Neural progenitor cell (in vitro differentiated cells): ENCODE results near the gene IFT74. TPM values are rescaled to one million over a fixed set of nuclear protein-coding genes. Genes with fewer than 3 reads are reported as not detected.

Experiments
- DNase-seq: peaks from one replicate; pipeline ENCODE4 v3.0.0-alpha.2; 2016; ENCODE audit warnings: low spot score
- H2AFZ ChIP-seq: fragments of 200-600 bp; sonication (generic); replicated peaks from 2 replicates; pipeline ENCODE4 v1.6.1; 2016; ENCODE audit warnings: antibody characterized with exemption
- H3F3A ChIP-seq: fragments of 200-600 bp; sonication (generic); 2 replicates; pipeline ENCODE4 v1.6.1; 2016; ENCODE audit warnings: antibody characterized with exemption, low read depth
- H3K27ac ChIP-seq: fragments of 200-600 bp; sonication (generic); 2 replicates; pipeline ENCODE4 v1.5.1; 2016; ENCODE audit warnings: mild to moderate bottlenecking
- H3K27me3 ChIP-seq: fragments of 200-600 bp; sonication (generic); 2 replicates; pipeline ENCODE4 v1.6.1; 2016; ENCODE audit warnings: mild to moderate bottlenecking, moderate library complexity
- H3K36me3 ChIP-seq: fragments of 200-600 bp; sonication (generic); 2 replicates; pipeline ENCODE4 v1.5.1; 2016
- H3K4me1 ChIP-seq: fragments of 200-600 bp; sonication (generic); 2 replicates; pipeline ENCODE4 v1.6.1; 2016; ENCODE audit warnings: mixed run types
- H3K4me2 ChIP-seq: fragments of 200-600 bp; sonication (generic); 2 replicates; pipeline ENCODE4 v1.6.1; 2016
- H3K4me3 ChIP-seq: fragments of 200-600 bp; sonication (generic); 2 replicates; pipeline ENCODE4 v1.5.1; 2016
- H3K79me2 ChIP-seq: fragments of 200-600 bp; sonication (generic); 2 replicates; pipeline ENCODE4 v1.6.1; 2016; ENCODE audit warnings: low read depth
- H3K9ac ChIP-seq: fragments of 200-600 bp; sonication (generic); 2 replicates; pipeline ENCODE4 v1.6.1; 2016
- H3K9me3 ChIP-seq: fragments of 200-600 bp; sonication (generic); 2 replicates; pipeline ENCODE4 v1.5.1; 2016; ENCODE audit warnings: low read depth
- H4K20me1 ChIP-seq: fragments of 200-600 bp; sonication (generic); 2 replicates; pipeline ENCODE4 v1.6.1; 2016; ENCODE audit warnings: low read depth
- H3K27ac Mint-ChIP-seq: 3 replicates; pipeline ENCODE4 v1.8.0; 2021; ENCODE audit warnings: mixed read lengths
- H3K27me3 Mint-ChIP-seq: 2 replicates; pipeline ENCODE4 v1.8.0; 2022; ENCODE audit warnings: low read depth, mild to moderate bottlenecking, inconsistent platforms, moderate library complexity, mixed read lengths; ENCODE audit not compliant: insufficient read depth
- H3K36me3 Mint-ChIP-seq: 3 replicates; pipeline ENCODE4 v1.8.0; 2021; ENCODE audit warnings: mixed read lengths
- H3K4me1 Mint-ChIP-seq: 3 replicates; pipeline ENCODE4 v1.8.0; 2021; ENCODE audit warnings: mixed read lengths
- H3K4me3 Mint-ChIP-seq: 3 replicates; pipeline ENCODE4 v1.8.0; 2021; ENCODE audit warnings: mild to moderate bottlenecking, moderate library complexity, mixed read lengths
- H3K9me3 Mint-ChIP-seq: 3 replicates; pipeline ENCODE4 v1.8.0; 2020; ENCODE audit warnings: mixed read lengths
- CTCF ChIP-seq: fragments of 200-600 bp; sonication (generic); IDR thresholded peaks from 2 replicates; pipeline ENCODE4 v1.5.1; 2017; ENCODE audit warnings: antibody characterized with exemption, mild to moderate bottlenecking
- EZH2 ChIP-seq: fragments of 200-600 bp; sonication (generic); IDR thresholded peaks from 2 replicates; pipeline ENCODE4 v1.6.1; 2017; ENCODE audit warnings: antibody characterized with exemption, mild to moderate bottlenecking, moderate library complexity
- EZH2phosphoT487 ChIP-seq: fragments of 200-600 bp; sonication (generic); IDR thresholded peaks from 2 replicates; pipeline ENCODE4 v1.6.1; 2017; ENCODE audit warnings: antibody characterized with exemption
- total RNA-seq: library from RNA; depleted of rRNA; stranded (reverse); fragments of >200 nt; gene quantifications from 2 replicates; pipeline ENCODE4 v1.2.3, GENCODE V29; 2015; ENCODE audit warnings: low replicate concordance

Gene IFT74
- total RNA-seq, 1 donor from 2014 or later = 81.2 TPM

- no peak overlapping the region for H3K27ac ChIP-seq
- peak overlapping the region; percentile 59 for H3K4me2 ChIP-seq
- H3K9me3 ChIP-seq = no peaks in the 10 kb centered on the region
- H3K79me2 ChIP-seq = peaks cover 4% of the 10 kb centered on the region
- H3K27me3 ChIP-seq = no peaks in the 10 kb centered on the region
- H3K4me1 ChIP-seq = peaks cover 13% of the 10 kb centered on the region
- no peaks in the 10 kb centered on the region for H4K20me1 ChIP-seq
- TF ChIP-seq EZH2 = no peak
- TF ChIP-seq EZH2phosphoT487 = no peak
- TF ChIP-seq CTCF = no peak
- H3K27me3 Mint-ChIP-seq = no peaks in the 10 kb centered on the region
- H3K4me3 Mint-ChIP-seq = no peak overlapping the region
- no peaks in the 10 kb centered on the region for H3K36me3 ChIP-seq
- H3K9ac ChIP-seq = no peak overlapping the region
- H3F3A ChIP-seq = no peaks in the 10 kb centered on the region
- no peaks in the 10 kb centered on the region for H3K36me3 Mint-ChIP-seq
- H3K4me1 Mint-ChIP-seq = peaks cover 6% of the 10 kb centered on the region
- H2AFZ ChIP-seq = peak overlapping the region; percentile 97
- H3K4me3 ChIP-seq = peak overlapping the region; percentile 36
- no peak overlapping the region for H3K27ac Mint-ChIP-seq
- H3K9me3 Mint-ChIP-seq = no peaks in the 10 kb centered on the region
- DNase-seq = no peak
Observed at GRCh38 chr9:27109621-27110020, 153.4 kb downstream of the IFT74 start.

GRCh38 chr9:27110181-27110580 is 154.0 kb downstream of the IFT74 start:
- Histone ChIP-seq H3K4me3 (peak overlapping the region; percentile 36), H3K4me2 (peak overlapping the region; percentile 59), H4K20me1 (no peaks in the 10 kb centered on the region), H3K27me3 (no peaks in the 10 kb centered on the region), H3K9ac (no peak overlapping the region), H3F3A (no peaks in the 10 kb centered on the region), H2AFZ (no peak overlapping the region), H3K4me1 (peaks cover 13% of the 10 kb centered on the region), H3K27ac (no peak overlapping the region), H3K79me2 (peaks cover 4% of the 10 kb centered on the region), H3K9me3 (no peaks in the 10 kb centered on the region), H3K36me3 (no peaks in the 10 kb centered on the region)
- DNase-seq = no peak
- Mint-ChIP-seq H3K9me3 (no peaks in the 10 kb centered on the region), H3K27ac (no peak overlapping the region), H3K36me3 (no peaks in the 10 kb centered on the region), H3K4me1 (peaks cover 6% of the 10 kb centered on the region), H3K4me3 (no peak overlapping the region), H3K27me3 (no peaks in the 10 kb centered on the region)
- TF ChIP-seq EZH2phosphoT487 (no peak), CTCF (no peak), EZH2 (no peak)

GRCh38 chr9:27112235-27112634 is 156.0 kb downstream of the IFT74 start:
- Histone ChIP-seq H3K9ac (no peak overlapping the region), H3K79me2 (peaks cover 4% of the 10 kb centered on the region), H3F3A (no peaks in the 10 kb centered on the region), H3K4me3 (no peak overlapping the region), H3K36me3 (no peaks in the 10 kb centered on the region), H4K20me1 (no peaks in the 10 kb centered on the region), H3K27ac (no peak overlapping the region), H3K9me3 (no peaks in the 10 kb centered on the region), H3K27me3 (no peaks in the 10 kb centered on the region), H3K4me1 (peaks cover 13% of the 10 kb centered on the region), H2AFZ (no peak overlapping the region), H3K4me2 (no peak overlapping the region)
- H3K9me3 Mint-ChIP-seq = peaks cover 2% of the 10 kb centered on the region
- H3K4me1 Mint-ChIP-seq = peaks cover 6% of the 10 kb centered on the region
- H3K36me3 Mint-ChIP-seq = no peaks in the 10 kb centered on the region
- no peak for DNase-seq
- peaks cover 2% of the 10 kb centered on the region for H3K27me3 Mint-ChIP-seq
- no peak overlapping the region for H3K27ac Mint-ChIP-seq
- TF ChIP-seq EZH2 = no peak
- no peak for TF ChIP-seq EZH2phosphoT487
- no peak for TF ChIP-seq CTCF
- no peak overlapping the region for H3K4me3 Mint-ChIP-seq

Other genes with a start within 250 kb of the IFT74 start
- 30.1 and 44.1 TPM in 2 replicates for gene CAAP1, start 63.6 kb upstream of the IFT74 start, total RNA-seq
- gene PLAA, start 9.2 kb upstream of the IFT74 start, total RNA-seq = 44.8 and 80.1 TPM in 2 replicates
- gene LRRC19, start 49.3 kb downstream of the IFT74 start, total RNA-seq = not detected in 2 replicates
- gene TEK, start 152.8 kb downstream of the IFT74 start, total RNA-seq = 12.3 and 14.6 TPM in 2 replicates